Diencephalon (tissue), 1 donor: Measurements from ENCODE around the gene TCF7L1. TPM values are rescaled to one million over a fixed set of nuclear protein-coding genes. Genes with fewer than 3 reads are reported as not detected.

Experiments used
- small RNA-seq: library from RNA; depleted of rRNA; stranded (forward); fragments of <200 nt; gene quantifications from one replicate; pipeline ENCODE3, GENCODE V24; 2014
- total RNA-seq: library from RNA; depleted of rRNA; stranded (reverse); fragments of >200 nt; gene quantifications from one replicate; pipeline ENCODE4 v1.2.3, GENCODE V29; 2014

The TCF7L1 gene, protein sequence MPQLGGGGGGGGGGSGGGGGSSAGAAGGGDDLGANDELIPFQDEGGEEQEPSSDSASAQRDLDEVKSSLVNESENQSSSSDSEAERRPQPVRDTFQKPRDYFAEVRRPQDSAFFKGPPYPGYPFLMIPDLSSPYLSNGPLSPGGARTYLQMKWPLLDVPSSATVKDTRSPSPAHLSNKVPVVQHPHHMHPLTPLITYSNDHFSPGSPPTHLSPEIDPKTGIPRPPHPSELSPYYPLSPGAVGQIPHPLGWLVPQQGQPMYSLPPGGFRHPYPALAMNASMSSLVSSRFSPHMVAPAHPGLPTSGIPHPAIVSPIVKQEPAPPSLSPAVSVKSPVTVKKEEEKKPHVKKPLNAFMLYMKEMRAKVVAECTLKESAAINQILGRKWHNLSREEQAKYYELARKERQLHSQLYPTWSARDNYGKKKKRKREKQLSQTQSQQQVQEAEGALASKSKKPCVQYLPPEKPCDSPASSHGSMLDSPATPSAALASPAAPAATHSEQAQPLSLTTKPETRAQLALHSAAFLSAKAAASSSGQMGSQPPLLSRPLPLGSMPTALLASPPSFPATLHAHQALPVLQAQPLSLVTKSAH
- total RNA-seq, result 2.3 TPM

DNA sequence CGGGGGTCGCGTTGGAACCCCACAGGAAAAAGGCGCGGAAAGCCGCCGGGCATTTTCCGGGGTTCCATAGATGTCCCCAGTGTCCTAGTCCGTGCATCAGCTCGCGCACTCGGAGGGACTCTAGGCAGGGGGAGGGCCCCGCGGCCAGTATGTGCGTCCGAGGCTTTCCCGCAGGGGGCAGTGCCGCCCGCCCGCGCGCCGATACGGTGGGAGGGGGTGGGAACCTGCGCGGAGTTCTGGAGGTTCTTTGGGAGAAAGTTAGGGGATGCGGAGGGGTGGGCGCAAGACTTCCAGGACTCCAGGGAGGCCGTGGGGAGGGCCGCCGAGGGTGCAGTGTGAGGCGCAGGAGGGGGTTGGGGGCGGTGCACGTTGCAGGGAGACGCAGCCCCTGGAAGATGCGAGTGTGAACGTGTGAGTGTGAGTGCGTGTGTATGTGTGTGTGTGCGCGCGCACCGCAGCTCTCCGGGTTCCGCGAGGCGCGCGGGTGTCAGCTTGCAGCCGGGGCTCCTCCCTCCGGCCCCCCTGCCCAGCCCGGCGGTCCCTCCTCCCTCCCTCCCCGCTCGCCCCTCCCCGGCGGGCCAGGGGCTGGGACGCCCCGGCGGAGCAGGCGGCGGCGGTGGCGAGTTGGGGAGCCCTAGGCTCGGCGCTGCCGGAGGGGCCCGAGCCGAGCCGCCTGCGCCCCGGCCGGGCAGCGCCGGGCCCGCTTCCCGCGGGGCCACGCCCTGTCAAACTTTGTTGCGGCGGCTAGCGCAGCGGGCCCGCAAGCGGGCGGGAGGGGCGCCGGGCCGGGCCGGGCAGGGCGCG lies at the start of gene TCF7L1:
TCF7L1 (plus strand) TSS at position 559 of the 804 bp plus-strand sequence. CDS start 293 bp downstream, outside the sequence.

DNA sequence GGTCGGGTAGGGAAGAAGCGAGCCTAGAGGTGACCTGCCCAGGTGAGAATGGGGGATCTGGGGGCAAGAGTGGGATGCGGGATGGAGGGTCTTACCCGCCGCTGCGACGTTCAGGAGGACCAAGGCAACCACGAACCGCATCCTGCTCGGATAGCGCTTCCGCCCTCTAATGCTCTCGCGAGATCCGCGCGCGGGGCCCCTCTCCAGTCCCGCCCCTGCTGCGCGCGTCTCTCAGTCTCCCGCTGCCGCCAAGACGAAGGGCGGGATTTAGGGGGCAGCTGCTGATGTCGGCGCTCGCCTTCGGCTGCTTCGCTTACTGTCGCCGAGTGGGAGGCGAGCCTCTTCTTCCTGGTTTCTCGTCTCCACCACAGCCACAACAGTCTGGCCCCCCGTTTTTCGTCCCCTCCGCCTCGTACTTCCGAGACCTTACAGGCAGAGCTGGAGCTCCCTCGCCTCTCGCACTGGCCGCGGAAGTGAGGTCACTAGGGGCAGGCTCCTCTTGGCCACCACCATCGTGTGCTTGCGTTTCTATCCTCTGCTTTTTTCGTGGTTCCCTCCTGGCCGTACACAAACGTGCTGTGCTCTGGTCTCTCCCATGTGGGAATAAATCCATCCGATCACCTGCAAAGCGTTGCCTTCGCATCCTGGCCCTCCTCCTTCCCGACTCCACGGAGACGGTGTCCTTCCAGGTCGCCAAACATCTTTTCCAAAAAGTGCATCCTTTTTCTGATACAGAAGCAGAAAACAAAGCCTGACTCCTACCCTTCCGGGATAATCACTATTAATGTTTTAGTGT lies 194.8 kb downstream of the TCF7L1 start, which contains the start of gene TGOLN2:
TGOLN2 (minus strand) TSS at position 168 of the 796 bp plus-strand sequence; CDS start at position 141, 27 bp downstream.

DNA sequence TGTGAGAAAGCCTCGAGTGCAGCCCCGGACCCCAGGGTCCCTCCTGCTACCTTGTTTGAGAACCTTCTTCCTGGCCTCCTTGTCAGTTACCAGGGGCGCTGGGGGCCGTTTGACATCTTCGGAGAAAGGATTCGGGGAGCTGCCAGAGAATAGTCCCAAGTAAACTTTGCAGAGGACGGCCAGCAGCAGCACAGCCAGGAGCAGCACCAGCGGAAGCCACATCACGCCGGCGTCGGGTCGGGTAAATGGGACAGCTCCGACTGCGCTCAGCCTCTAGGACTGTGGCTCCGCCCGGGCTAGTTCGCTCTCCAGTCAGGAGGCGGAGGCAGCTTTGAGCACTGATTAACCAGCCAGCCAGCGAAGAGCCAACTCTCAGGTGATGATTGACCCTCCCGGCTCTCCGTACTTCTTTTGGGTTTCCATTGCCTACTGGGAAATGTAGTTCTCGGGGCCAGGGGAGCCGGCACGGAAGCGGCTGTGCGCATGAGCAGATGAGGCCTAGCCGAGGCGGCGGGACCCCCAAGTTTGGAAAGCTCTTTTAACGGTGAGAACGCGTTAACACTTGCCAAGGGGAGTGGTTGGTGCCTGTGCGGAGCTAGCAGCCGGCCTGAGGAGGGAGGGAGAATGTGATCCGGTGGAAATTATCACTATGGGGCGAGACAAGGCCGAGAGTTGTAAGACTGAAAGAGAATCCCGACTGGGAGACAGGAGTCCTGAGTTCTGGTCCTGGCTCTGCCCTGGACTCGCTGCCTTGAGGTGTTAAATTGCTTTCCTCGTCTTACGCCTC lies 221.3 kb downstream of the TCF7L1 start, which contains the start of the genes ELMOD3 and RETSAT:
ELMOD3 (plus strand) TSS at position 484 of the 787 bp plus-strand sequence. CDS start 2,430 bp downstream, outside the sequence.
RETSAT (minus strand) TSS at position 243 of the 787 bp plus-strand sequence; CDS start at position 222, 21 bp downstream.

Small RNAs within 50 kb of the gene (small RNA-seq; reads per million reads assigned to genes)
- gene AC093162.1, result not detected
- gene RF00019, result not detected
- not detected for gene RNU6-674P

Other genes with a start within 250 kb of the TCF7L1 start
- gene TMSB10, start 227.7 kb upstream of the TCF7L1 start, total RNA-seq, result 3,724 TPM
- 42.0 TPM for gene KCMF1, start 162.2 kb upstream of the TCF7L1 start, total RNA-seq
- 54.0 TPM for gene TGOLN2, start 194.6 kb downstream of the TCF7L1 start, total RNA-seq
- gene RETSAT, start 221.1 kb downstream of the TCF7L1 start, total RNA-seq, result 16.4 TPM
- gene ELMOD3, start 221.4 kb downstream of the TCF7L1 start, total RNA-seq, result 15.0 TPM